ENCODE results near the gene DCUN1D2.

DNA sequence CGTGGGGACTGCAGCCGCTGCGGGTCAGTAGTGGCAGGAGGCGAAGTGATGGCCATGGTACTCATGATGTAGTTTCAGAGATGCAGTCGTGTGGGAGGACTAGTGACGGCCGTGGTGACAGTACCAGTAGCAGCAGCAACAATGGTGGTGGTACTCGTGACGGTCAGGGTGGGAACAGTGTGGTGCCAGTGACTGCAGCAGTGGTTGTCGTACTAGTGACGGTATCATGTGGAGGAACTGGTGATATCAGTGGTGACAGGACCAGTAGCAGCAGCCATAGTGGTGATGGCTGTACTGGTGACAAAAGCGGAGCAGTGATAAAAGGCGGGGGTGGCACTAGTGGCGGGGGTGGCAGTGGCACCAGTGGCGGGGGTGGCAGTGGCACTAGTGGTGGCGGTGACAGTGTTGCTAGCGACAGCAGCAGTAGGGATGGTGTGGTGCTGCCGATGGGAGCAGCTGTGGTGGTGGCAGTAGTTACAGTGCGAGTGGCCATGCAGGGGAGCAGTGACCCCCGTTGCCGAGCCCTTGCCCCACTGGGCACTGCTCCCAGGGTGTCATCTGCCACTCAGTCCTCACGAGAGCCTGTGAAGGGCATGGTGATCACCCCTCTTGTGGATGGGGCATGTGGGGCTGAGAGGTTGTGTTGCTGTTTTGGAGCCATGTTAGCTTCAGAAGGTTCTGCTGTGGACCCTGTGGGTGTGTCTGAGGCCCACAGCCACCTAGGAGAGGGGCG, 60.0 kb downstream of the DCUN1D2 start:
- TF ChIP-seq, protein P1, sequence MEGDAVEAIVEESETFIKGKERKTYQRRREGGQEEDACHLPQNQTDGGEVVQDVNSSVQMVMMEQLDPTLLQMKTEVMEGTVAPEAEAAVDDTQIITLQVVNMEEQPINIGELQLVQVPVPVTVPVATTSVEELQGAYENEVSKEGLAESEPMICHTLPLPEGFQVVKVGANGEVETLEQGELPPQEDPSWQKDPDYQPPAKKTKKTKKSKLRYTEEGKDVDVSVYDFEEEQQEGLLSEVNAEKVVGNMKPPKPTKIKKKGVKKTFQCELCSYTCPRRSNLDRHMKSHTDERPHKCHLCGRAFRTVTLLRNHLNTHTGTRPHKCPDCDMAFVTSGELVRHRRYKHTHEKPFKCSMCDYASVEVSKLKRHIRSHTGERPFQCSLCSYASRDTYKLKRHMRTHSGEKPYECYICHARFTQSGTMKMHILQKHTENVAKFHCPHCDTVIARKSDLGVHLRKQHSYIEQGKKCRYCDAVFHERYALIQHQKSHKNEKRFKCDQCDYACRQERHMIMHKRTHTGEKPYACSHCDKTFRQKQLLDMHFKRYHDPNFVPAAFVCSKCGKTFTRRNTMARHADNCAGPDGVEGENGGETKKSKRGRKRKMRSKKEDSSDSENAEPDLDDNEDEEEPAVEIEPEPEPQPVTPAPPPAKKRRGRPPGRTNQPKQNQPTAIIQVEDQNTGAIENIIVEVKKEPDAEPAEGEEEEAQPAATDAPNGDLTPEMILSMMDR (IDR thresholded peaks at IDR 0.05), result no peak
- TF ChIP-seq POLR2A (IDR thresholded peaks at IDR 0.05) (no peak), EP300 (IDR thresholded peaks at IDR 0.05; ENCODE audit: low read depth) (no peak)

All from transverse colon (tissue), 3 donors.